ENCODE results near the gene LMTK2.
"Not testable (repeated sequence)": the region's sequence is repeated elsewhere in the genome, so short reads cannot be mapped to it uniquely, and the experiment has no call there.

LMTK2 gene

DNA sequence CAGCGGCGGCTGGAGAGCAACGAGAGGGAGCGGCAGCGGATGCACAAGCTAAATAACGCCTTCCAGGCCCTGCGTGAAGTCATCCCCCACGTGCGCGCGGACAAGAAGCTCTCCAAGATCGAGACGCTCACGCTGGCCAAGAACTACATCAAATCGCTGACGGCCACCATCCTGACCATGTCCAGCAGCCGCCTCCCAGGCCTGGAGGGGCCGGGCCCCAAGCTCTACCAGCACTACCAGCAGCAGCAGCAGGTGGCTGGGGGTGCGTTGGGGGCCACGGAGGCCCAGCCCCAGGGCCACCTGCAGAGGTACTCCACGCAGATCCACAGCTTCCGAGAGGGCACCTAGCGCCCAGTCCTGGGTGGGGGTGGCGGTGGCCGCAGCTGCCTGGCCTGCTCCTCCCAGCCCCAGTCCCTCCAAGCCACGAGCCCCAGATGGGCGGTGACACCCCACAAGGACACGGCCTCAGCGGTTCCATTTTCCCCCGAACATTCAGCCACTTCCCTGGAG is 105.9 kb downstream of the LMTK2 start:
- TF ChIP-seq POLR2A (IDR thresholded peaks at IDR 0.05; ENCODE audit: low read depth, low read length) = no peak
- no peak for FAIRE-seq
- no peak for DNase-seq (ENCODE audit: insufficient read length, low spot score)

DNA sequence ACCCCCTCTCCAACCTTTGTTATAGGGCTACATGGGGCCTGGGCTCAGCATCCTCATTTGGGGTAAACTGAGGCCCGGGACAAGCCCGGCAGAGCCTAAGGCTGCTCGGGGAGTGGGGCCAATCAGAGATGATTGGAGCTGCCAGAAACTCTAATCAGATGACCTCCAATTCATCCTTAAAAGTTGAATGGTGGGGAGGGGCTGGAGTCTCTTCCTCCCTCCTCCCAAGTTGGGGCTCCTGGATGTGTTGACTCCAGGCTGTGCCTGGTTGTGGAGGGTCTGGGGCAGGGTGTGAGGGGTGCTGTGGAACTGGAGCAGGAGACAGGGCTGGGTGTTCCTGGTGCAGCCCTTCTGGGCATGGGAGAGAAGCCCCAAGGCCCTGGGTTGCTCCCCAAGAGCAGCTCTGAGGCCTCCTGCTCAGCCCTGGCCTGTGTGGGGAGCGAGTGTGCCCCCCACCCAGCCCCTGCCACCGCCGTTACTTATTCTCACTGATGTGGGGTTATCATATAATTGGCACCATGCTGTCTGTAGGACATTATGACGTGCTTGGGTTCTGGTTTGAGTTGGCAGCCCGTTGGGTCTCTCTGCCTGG is 106.7 kb downstream of the LMTK2 start:
- no peak for TF ChIP-seq POLR2A (IDR thresholded peaks at IDR 0.05; ENCODE audit: low read depth, low read length)
- FAIRE-seq (no peak), DNase-seq (ENCODE audit: insufficient read length, low spot score) (no peak)

DNA sequence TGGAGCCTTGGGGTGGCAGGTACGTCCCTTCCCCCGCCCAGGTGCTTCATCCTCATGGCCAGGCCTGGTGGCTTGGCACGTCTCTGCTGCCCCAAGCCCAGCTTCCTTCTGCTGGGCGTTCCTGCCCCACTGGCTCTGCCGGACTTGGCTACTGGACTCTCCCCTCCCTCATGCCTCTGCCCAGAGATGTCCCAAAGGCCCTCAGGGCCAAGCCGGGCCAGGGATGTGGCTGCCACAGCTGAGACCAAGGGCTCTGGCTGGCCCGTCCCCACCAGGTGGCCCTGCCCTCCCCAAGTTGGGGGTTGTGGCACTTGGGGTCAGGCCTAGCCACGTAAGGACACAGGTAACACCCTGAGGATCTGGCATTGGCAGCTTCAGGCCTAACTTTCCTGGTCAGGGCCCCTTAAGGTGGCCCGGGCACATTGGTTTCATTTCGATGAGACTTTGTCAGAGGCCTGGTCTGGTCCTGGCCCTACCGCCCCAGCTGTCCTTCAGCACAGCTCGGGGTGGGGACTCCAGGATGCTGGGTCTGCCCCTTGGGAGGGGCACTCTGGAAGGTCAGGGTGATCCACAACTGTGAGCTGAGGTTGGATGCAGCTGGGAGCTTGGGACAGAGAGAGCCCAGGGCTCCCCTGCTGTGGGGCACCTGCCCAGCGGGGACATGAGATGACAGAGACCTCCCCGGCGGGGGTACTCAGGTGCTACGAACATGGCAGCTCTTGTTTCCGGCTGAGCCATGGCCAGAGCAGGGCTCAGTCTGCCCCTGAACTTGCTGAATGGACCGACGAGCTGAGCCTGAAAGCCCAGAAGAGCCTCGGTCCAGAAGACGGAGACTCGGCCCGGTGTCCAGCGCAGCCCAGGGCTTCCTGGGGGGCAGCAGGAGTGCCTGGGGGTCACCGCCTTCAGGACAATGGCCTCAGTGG is 107.5 kb downstream of the LMTK2 start:
- no peak for FAIRE-seq
- TF ChIP-seq POLR2A (IDR thresholded peaks at IDR 0.05; ENCODE audit: low read depth, low read length) = no peak
- DNase-seq (ENCODE audit: insufficient read length, low spot score) = no peak

DNA sequence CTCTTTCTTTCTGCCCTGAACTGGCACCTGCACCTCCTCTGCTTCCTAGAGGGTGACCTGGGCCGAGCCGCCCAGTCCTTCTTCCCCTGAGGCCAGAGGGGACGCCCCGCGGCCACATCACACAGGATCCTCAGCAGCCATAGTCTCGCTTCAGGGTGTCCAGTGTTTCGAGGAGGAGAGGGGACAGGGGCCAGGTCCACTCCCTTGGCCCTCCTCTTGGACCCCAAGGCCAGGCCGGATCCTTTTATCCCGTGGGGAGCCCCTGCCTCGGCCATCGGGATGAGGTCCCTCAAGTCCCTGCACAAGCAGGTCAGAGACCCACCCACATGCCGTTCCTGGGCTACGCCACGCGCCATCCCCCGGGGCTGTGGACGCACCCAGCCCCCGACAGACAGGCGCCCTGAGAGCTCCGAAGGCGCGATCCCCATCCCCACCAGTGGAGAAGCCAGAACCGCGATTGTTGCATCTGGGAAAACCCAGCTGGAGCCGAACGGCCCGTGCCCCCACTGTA is 108.2 kb downstream of the LMTK2 start:
- no peak for FAIRE-seq
- TF ChIP-seq POLR2A (IDR thresholded peaks at IDR 0.05; ENCODE audit: low read depth, low read length) = no peak
- no peak for DNase-seq (ENCODE audit: insufficient read length, low spot score)

DNA sequence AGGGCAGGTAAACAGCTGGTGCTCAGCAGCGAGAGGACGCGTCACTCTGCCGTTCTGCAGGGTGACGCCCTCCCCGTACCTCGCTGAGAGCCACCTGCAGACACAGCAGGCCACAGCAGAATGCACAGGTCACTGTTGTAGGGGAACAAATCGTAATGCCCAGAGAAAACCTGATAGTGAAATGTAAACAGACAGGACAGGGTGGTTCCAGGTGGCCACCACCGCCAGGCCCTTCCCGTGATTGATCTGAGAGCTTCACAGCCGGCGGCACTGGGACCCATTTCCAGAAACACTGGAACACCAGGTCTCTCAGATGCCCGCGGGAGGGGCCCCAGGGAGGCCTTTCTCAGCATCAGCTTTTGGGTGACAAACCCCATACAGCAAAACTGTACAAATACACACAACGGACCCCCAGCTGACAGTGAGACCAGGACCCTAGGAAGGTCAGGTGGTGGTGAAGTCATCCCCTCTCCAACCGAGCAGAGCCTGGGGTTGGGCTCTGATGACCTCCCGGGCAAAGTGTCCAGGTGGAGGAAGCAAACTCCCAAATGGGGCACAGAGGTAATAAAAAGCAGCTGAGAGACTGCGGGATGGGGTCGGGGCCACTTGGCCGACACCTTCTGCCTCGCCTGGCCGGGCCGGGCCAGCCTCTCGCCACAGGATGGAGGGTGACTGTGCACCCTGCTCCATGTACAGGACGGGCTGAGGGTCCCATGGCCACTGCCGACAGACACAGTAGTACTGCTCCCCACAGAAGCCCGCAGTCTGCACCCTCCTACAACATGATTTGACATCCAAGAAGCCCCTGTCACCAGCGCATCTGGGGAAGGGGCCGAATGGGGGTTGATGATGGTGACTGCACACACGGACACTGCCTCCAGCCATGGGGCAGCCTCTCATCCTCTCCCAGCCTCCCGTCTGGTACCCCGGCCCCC is 109.2 kb downstream of the LMTK2 start:
- FAIRE-seq (no peak), DNase-seq (ENCODE audit: insufficient read length, low spot score) (no peak)
- TF ChIP-seq POLR2A (IDR thresholded peaks at IDR 0.05; ENCODE audit: low read depth, low read length) = no peak

DNA sequence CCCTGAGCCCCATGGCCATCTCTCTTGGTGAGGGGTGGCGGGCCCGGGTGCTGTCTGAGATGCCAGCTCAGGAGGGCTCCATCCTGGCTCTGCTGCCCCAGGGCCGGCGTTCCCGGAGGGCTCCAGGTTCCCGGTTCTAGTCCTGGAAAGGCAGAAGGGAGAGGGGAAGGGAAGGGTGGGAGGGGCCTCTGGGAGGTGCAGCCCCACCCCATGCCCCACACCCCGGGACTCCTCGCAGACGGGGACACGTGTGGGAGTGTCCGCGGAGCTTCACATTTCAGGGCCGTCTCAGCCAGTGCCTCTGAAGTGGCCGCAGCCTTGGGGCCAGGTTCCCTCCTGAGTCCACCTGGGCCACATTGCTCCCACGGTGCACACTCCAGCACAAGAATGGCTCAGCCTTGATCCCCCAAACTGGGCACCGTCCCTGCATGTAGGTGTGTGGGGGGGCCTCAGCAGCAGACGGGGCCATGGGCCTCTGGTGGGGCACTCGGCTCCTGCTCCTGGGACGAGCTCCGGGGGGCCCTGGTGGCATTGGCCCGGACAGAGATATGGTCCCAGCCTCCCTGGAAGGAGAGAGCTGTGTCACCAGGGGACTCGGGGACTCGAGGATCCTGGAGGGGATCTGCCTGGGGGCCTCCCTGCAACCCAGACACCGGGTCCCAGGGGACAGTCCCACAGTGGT is 110.4 kb downstream of the LMTK2 start:
- FAIRE-seq = no peak

DNA sequence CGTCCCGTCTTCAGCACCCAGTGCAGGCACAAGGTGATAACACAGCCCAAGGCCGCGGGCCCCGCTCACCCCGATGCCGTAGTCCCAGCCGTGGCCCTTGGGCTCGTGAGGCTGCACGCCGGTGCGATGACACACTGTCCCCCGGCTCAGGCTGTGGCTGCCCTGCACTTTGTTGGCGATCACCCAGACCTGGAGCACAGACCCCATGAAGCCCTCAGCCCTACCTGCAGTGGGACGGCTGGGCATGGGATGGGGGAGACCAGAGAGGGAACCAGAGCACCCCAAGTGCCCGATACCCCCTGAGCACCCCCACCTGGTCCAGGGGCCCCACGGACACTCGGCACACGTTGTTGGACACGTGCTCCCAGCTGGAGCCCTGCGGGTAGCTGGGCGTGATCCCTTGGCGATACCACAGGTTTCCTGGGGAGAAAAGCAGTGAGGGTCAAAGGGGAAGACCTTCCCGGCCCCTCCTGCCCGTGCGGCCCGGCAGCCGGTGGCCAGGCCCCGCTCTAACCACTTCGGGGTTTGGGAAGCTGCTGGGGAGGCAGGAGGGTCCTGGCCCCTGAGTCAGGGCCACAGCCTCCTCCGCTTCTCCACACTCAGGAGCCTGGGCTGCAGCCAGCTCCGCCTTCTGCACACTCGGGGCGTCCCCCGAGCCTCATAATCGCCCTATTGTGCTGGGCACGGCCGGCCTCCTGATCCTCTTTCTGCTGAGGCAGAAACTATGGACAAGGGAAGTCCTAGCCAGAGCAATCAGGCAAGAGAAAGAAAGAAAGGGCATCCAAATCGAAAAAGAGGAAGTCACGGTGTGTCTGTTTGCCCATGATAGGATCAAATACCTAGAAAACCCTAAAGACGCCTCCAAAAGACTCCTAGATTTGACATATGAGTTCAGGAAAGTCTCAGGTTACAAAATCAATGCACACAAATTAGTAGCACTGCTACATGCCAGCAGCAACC is 111.2 kb downstream of the LMTK2 start:
- DNase-seq (ENCODE audit: insufficient read length, low spot score) (no peak), FAIRE-seq (no peak)
- no peak for TF ChIP-seq POLR2A (IDR thresholded peaks at IDR 0.05; ENCODE audit: low read depth, low read length)

More for the DNA sequence above, 110.4 kb downstream of the LMTK2 start:
- no peak for DNase-seq (ENCODE audit: insufficient read length, low spot score)
- no peak for TF ChIP-seq POLR2A (IDR thresholded peaks at IDR 0.05; ENCODE audit: low read depth, low read length)

DNA sequence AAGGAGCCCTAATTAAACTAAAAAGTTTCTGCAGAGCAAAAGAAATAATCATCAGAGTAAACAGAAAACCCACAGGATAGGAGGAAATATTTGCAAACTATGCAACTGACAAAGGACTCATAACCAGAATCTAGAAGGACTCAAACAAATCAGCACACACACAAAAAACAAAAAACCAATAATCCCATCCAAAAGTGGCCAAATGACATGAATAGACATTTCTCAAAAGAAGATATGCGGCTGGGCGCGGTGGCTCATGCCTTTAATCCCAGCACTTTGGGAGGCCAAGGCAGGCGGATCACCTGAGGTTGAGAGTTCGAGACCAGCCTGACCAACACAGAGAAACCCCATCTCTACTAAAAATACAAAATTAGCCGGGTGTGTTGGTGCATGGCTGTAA is 112.7 kb downstream of the LMTK2 start:
- not testable (repeated sequence) for DNase-seq (ENCODE audit: insufficient read length, low spot score); FAIRE-seq

DNA sequence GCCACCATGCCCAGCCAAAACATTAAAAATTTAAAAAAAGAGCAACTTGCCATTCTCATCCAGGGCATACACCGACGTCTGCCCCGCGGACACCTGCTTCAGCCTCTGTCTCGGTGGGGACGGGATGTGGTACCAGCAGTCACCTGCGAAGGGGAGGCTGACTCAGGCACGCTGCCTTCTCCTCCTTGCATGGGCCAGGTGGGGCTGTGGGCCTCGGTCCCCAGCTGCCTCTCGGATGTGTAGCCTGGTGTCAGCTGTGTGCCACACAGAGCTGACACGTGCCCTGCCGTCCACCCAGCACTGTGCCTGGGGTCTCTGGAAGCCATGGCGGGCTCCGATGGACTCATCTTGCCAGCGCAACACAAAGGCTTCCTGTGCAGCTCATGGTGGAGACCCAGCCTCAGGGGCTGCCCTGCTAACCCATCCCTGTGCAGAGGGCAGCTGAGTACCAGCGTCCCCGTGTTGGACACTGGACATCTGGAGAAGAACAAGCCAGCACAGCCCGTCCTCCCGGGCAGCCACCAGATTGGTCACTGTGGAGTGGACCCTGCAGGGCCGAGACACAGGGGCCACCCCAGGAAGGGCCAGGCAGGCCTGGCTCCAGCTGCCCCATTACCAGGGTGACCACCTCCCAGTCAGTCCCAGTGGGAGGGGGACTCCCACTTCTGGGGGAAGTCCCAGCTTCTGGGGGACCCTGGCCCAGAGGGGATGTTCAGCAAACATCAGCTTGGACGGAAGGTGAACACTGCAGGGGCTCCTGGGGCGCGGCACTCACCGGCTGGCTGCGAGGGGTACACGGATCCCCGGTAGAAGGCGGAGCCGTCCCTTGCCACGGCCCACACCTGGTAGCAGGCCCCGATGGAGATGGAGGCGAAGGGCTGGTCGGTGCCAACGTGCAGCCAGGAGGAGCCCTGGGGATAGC is 115.2 kb downstream of the LMTK2 start:
- no peak for TF ChIP-seq POLR2A (IDR thresholded peaks at IDR 0.05; ENCODE audit: low read depth, low read length)
- DNase-seq (ENCODE audit: insufficient read length, low spot score) (no peak), FAIRE-seq (no peak)

DNA sequence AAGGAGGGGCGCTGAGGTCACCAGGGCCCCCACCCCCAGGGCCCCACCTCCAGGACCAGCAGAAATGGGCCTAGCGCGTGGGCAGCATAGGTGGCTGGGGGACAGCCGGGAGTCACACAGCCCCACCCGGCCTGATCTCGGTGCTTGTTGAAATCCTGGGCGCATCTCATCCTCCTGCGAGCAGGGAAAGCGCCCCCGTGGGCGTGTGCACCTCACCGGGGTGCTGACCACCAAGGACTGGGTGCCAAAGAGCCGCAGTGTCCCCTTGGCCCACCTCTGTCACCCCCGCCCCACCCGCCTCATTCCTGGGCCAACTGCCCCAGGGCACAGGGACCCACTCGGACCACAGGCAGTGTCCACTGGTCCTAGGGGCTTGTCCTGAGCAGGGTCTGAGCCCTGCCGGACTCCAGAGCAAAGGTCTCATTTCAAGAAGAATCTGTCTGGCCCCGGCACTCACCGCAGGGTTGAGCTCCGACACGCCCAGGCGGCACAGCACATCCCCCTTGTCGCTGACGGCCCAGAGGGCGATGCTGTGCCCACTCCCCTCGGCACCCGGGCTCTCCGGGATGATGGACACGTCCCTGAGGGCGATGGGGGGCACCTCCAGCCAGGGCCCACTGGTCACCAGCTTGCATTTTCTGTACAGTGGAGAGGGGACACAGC is 116.0 kb downstream of the LMTK2 start:
- DNase-seq (ENCODE audit: insufficient read length, low spot score) = no peak
- FAIRE-seq = no peak
- TF ChIP-seq POLR2A (IDR thresholded peaks at IDR 0.05; ENCODE audit: low read depth, low read length) = no peak

Measured in H54 (cell line).